Astrocyte (in vitro differentiated cells and primary cell): ENCODE results near the gene PPL. TPM values are rescaled to one million over a fixed set of nuclear protein-coding genes. Genes with fewer than 3 reads are reported as not detected.

Experiments
- DNase-seq: peaks from one replicate; pipeline ENCODE4 v3.0.0-alpha.2; 2010; ENCODE audit warnings: low read depth
- FAIRE-seq: peaks from 2 replicates; lab custom pipeline; 2011; peaks lifted over from hg19 to GRCh38; lab: Jason Lieb, UNC
- H2AFZ ChIP-seq: 2 replicates; pipeline ENCODE4 v1.6.0; 2012; ENCODE audit warnings: low read depth, low read length, inconsistent platforms
- H3K27ac ChIP-seq: 2 replicates; pipeline ENCODE4 v1.5.1; 2011; ENCODE audit warnings: low read depth, low read length, inconsistent platforms
- H3K27me3 ChIP-seq: 2 replicates; pipeline ENCODE4 v1.6.0; 2011; ENCODE audit warnings: low read length, inconsistent platforms; ENCODE audit not compliant: insufficient read depth
- H3K36me3 ChIP-seq: 2 replicates; pipeline ENCODE4 v1.5.1; 2011; ENCODE audit warnings: low read length, inconsistent platforms; ENCODE audit not compliant: insufficient read depth
- H3K4me1 ChIP-seq: 2 replicates; pipeline ENCODE4 v1.5.1; 2011; ENCODE audit warnings: low read length, inconsistent platforms; ENCODE audit not compliant: insufficient read depth
- H3K4me2 ChIP-seq: 2 replicates; pipeline ENCODE4 v1.6.0; 2012; ENCODE audit warnings: low read length, inconsistent platforms
- H3K4me3 ChIP-seq: 2 replicates; pipeline ENCODE4 v1.5.1; 2011; ENCODE audit warnings: low read depth, mild to moderate bottlenecking, low read length, inconsistent platforms; ENCODE audit not compliant: insufficient read depth
- H3K79me2 ChIP-seq: 2 replicates; pipeline ENCODE4 v1.6.0; 2012; ENCODE audit warnings: mild to moderate bottlenecking, low read length, inconsistent platforms; ENCODE audit not compliant: insufficient read depth
- H3K9ac ChIP-seq: 2 replicates; pipeline ENCODE4 v1.6.0; 2012; ENCODE audit warnings: mild to moderate bottlenecking, low read length, inconsistent platforms
- H3K9me3 ChIP-seq: 2 replicates; pipeline ENCODE4 v1.5.1; 2012; ENCODE audit warnings: low read depth, mild to moderate bottlenecking, low read length, inconsistent platforms; ENCODE audit not compliant: insufficient read depth
- H4K20me1 ChIP-seq: 2 replicates; pipeline ENCODE4 v1.6.0; 2012; ENCODE audit warnings: low read length, inconsistent platforms; ENCODE audit not compliant: insufficient read depth
- H3K27ac Mint-ChIP-seq: one replicate; pipeline ENCODE4 v1.8.0; 2021; ENCODE audit warnings: mild to moderate bottlenecking, mixed read lengths; ENCODE audit not compliant: unreplicated experiment
- H3K27me3 Mint-ChIP-seq: one replicate; pipeline ENCODE4 v1.8.0; 2021; ENCODE audit warnings: low read depth, mixed read lengths; ENCODE audit not compliant: unreplicated experiment
- H3K36me3 Mint-ChIP-seq: one replicate; pipeline ENCODE4 v1.8.0; 2021; ENCODE audit warnings: low read depth, mixed read lengths; ENCODE audit not compliant: unreplicated experiment
- H3K4me1 Mint-ChIP-seq: one replicate; pipeline ENCODE4 v1.8.0; 2021; ENCODE audit warnings: low read depth, mixed read lengths; ENCODE audit not compliant: unreplicated experiment
- H3K4me3 Mint-ChIP-seq: one replicate; pipeline ENCODE4 v1.8.0; 2021; ENCODE audit warnings: mild to moderate bottlenecking, moderate library complexity, mixed read lengths; ENCODE audit not compliant: unreplicated experiment
- H3K9me3 Mint-ChIP-seq: one replicate; pipeline ENCODE4 v1.8.0; 2021; ENCODE audit warnings: mild to moderate bottlenecking, mixed read lengths; ENCODE audit not compliant: unreplicated experiment
- CTCF ChIP-seq: IDR thresholded peaks from 2 replicates; pipeline ENCODE4 v1.5.1; 2011; ENCODE audit warnings: low read depth, mild to moderate bottlenecking, inconsistent platforms, low read length, moderate library complexity; ENCODE audit not compliant: insufficient read depth
- EZH2 ChIP-seq: IDR thresholded peaks from 2 replicates; pipeline ENCODE4 v1.6.1; 2012; ENCODE audit warnings: mild to moderate bottlenecking, low read length, inconsistent platforms; ENCODE audit not compliant: insufficient read depth
- total RNA-seq: library from RNA; stranded (reverse); gene quantifications from 2 replicates; pipeline ENCODE4 v1.2.1, GENCODE V29; 2021

Gene PPL
- total RNA-seq, 1 donor from 2014 or later: 12.3 TPM

DNA sequence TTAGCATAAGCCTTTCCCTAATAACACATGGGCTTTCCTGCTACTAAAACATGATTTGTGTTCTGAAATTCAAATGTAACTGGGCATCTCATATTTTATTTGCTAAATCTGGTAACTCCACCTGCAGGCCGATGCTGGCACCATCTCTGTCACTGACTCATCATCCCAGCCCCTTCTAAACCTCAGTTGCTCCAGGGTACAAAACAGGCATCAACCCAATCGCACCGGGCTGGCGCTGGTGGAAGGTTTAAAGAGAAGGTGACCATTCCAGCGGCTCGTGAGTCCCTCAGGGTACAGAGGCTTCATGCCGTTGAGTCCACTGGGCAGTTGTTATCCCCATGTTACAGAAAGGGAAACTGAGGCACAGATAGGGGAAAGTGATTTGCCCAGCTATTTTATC is 27.1 kb downstream of the PPL start:
- no peak overlapping the region for H3K4me3 ChIP-seq
- DNase-seq (no peak), FAIRE-seq (no peak)
- peaks cover 2% of the 10 kb centered on the region for H3K9me3 ChIP-seq
- H3K4me1 Mint-ChIP-seq: peaks cover 2% of the 10 kb centered on the region
- TF ChIP-seq EZH2 (no peak), CTCF (no peak)
- H3K79me2 ChIP-seq: no peaks in the 10 kb centered on the region
- no peak overlapping the region for H3K27ac ChIP-seq
- H3K27me3 ChIP-seq: peaks cover 6% of the 10 kb centered on the region
- H3K4me3 Mint-ChIP-seq: no peak overlapping the region
- H3K36me3 Mint-ChIP-seq: no peaks in the 10 kb centered on the region
- H3K4me1 ChIP-seq: peaks cover 2% of the 10 kb centered on the region
- H3K27me3 Mint-ChIP-seq: peaks cover 3% of the 10 kb centered on the region
- no peak overlapping the region for H3K9ac ChIP-seq
- H3K4me2 ChIP-seq: no peak overlapping the region
- H4K20me1 ChIP-seq: no peaks in the 10 kb centered on the region
- H3K36me3 ChIP-seq: no peaks in the 10 kb centered on the region
- no peak overlapping the region for H3K27ac Mint-ChIP-seq
- no peaks in the 10 kb centered on the region for H3K9me3 Mint-ChIP-seq
- no peak overlapping the region for H2AFZ ChIP-seq

DNA sequence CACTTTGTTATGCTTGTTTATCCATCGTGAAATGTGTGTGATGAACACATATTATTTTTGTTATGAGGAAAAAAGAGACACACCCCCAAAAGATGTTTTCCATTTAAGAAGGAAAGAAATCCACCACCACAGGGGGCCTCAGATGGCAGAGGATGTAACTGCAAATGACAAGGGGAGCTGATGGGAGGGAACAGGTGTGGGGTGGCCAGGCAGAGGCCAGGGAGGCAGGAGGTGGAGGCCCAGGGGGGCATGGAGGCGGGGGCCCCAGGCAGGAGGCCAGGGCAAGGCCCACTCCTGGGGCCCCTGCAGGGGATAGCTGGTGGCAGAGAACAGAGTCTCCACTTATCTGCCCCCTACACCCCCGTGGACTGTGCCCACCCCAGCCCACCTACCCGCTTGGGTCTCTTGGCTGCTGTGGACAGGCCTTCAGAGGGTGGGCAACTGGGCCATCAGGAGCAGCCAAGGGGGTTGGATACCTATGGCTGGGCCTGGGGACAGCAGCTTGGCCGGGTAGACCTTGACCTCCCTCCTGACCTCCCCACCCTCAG is 28.0 kb downstream of the PPL start:
- no peak overlapping the region for H2AFZ ChIP-seq
- no peak overlapping the region for H3K4me3 ChIP-seq
- no peaks in the 10 kb centered on the region for H3K4me1 ChIP-seq
- peak overlapping the region; percentile 34 for H3K27ac Mint-ChIP-seq
- TF ChIP-seq EZH2 (no peak), CTCF (no peak)
- no peaks in the 10 kb centered on the region for H4K20me1 ChIP-seq
- no peak overlapping the region for H3K4me3 Mint-ChIP-seq
- H3K4me2 ChIP-seq: no peak overlapping the region
- no peak overlapping the region for H3K9ac ChIP-seq
- H3K36me3 Mint-ChIP-seq: no peaks in the 10 kb centered on the region
- peaks cover 10% of the 10 kb centered on the region for H3K27me3 Mint-ChIP-seq
- no peak for DNase-seq
- no peaks in the 10 kb centered on the region for H3K36me3 ChIP-seq
- no peaks in the 10 kb centered on the region for H3K9me3 ChIP-seq
- no peak for FAIRE-seq
- H3K79me2 ChIP-seq: no peaks in the 10 kb centered on the region
- peaks cover 14% of the 10 kb centered on the region for H3K27me3 ChIP-seq
- H3K9me3 Mint-ChIP-seq: no peaks in the 10 kb centered on the region
- H3K4me1 Mint-ChIP-seq: peaks cover 2% of the 10 kb centered on the region
- no peak overlapping the region for H3K27ac ChIP-seq

DNA sequence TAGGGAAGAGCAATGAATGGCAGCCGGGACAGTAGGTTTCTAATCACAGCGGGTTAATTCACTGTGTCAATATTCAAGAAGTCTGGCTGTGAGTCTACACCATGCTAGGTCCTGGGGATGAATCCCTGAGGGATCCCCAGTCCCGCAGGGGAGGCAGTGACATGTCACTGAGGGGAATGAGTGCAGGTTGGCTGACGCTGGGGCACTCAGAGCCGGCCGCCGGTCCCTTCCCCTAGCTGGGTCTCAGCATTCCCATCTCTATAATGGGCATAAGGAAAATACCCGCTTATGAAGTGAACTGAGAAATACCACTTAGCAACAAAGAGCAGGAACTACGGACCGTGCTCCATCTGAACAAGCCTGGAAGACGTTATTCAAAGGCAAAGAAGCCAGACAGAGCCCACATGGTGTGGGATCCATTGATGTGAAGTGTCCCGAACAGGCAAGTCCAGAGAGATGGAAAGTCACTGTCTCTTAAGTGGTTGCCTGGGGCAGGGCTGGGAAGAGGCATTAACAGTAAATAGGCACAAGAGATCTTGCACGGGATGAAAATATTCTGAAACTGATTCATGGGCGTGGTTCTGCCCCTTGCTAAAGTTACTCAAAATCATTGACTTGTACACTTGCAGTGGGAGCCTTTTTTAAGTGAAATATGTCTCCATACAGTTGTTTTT is 31.9 kb downstream of the PPL start:
- no peaks in the 10 kb centered on the region for H3K4me1 Mint-ChIP-seq
- H3K4me3 Mint-ChIP-seq: no peak overlapping the region
- Histone ChIP-seq H3K9ac (no peak overlapping the region), H3K36me3 (no peaks in the 10 kb centered on the region), H3K27ac (no peak overlapping the region), H3K9me3 (no peaks in the 10 kb centered on the region), H3K4me1 (no peaks in the 10 kb centered on the region), H3K4me3 (no peak overlapping the region), H3K27me3 (peaks cover 14% of the 10 kb centered on the region), H3K79me2 (no peaks in the 10 kb centered on the region), H2AFZ (no peak overlapping the region), H4K20me1 (no peaks in the 10 kb centered on the region), H3K4me2 (no peak overlapping the region)
- H3K36me3 Mint-ChIP-seq: no peaks in the 10 kb centered on the region
- no peaks in the 10 kb centered on the region for H3K9me3 Mint-ChIP-seq
- H3K27me3 Mint-ChIP-seq: peaks cover 10% of the 10 kb centered on the region
- DNase-seq: no peak
- TF ChIP-seq CTCF: no peak
- no peak for TF ChIP-seq EZH2
- no peak for FAIRE-seq
- no peak overlapping the region for H3K27ac Mint-ChIP-seq
